ENCODE data around the gene PNMA8C.
"Not testable (repeated sequence)": the region's sequence is repeated elsewhere in the genome, so short reads cannot be mapped to it uniquely, and the experiment has no call there.

Gene PNMA8C

DNA sequence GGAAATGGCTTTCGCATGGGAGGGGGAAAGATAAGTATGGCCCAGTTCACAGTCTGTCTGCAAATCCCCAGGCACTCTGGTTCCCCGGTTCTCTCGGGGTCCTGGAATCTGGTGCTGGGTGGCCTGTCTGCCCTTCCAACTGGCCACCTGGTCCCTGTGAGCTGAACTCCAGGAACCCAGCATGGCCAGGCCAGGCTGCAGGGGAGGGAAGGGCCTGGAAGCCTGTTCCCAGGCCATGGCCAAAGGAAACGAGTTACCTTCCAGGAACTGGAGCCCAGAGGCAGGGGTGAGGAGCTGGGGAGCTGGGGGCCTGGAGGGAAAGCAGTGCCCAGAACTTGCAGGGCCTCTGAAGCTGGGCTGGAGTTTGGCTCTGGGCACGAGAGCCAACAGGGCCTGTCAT is 19.1 kb upstream of the PNMA8C start:
- DNase-seq (ENCODE audit: low read depth in 1 of 2, low spot score in 1 of 2) = no peak

DNA sequence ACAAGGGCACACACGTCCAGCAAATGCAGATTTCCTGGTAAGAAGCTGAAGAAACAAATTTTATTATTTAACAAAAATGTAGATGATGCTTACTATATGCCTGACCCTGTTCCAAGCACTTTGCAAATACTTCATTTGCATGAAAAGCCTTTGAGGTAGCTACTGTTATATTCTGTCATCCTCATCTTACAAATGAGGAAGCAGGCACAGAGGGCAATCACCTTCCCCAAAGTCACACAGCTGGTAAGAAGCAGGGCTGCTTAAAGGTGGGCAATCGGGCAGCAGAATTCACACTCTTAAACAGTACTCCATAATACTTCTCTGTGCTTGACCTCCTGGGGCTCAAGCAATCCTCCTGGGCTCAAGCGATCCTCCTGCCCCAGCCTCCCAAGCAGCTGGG is 18.3 kb upstream of the PNMA8C start:
- DNase-seq (ENCODE audit: low read depth in 1 of 2, low spot score in 1 of 2) = no peak

DNA sequence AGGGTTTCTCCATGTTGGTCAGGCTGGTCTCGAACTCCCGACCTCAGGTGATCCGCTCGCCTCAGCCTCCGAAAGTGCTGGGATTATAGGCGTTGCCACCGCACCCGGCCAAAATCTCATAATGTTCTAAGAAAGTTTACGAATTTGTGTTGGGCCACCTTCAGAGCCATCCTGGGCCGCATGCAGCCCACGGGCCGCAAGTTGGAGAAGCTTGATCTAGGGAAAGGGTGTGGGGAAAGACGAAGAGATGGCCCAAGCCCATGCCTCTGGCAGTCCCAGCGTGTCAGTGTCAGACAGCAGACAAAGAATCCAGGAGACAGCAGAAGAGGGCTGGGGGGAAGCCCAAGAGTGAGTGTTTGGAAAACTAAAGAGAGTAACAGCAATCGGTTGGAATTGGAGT is 17.3 kb upstream of the PNMA8C start:
- DNase-seq (ENCODE audit: low read depth in 1 of 2, low spot score in 1 of 2) = no peak

DNA sequence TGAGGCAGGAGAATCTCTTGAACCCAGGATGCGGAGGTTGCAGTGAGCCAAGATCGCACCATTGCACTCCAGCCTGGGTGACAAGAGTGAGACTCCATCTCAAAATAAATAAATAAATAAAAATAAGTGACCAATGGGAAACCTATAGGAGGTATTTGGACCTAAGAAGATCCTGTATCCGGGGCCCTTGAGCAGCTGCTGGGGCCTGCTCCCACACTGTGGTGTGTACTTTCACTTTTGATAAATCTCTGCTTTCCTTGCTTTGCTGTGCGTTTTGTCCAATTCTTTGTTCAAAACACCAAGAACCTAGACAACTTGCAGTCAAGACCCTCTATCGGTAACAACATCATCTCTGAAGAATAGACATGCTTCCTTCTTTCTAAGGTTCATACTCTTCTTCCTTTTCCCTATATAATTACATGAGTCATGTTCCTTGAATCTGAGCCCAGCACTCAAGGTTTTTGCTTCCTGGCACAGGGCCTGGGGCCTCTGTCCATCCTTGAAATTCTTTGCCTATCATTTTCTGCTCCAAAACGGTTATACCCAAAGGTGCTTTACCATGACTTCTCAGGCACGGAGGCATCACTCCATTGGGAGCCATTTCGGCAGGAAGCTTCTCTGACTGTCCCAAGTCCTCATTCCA is 14.2 kb upstream of the PNMA8C start:
- no peak for DNase-seq (ENCODE audit: low read depth in 1 of 2, low spot score in 1 of 2)

DNA sequence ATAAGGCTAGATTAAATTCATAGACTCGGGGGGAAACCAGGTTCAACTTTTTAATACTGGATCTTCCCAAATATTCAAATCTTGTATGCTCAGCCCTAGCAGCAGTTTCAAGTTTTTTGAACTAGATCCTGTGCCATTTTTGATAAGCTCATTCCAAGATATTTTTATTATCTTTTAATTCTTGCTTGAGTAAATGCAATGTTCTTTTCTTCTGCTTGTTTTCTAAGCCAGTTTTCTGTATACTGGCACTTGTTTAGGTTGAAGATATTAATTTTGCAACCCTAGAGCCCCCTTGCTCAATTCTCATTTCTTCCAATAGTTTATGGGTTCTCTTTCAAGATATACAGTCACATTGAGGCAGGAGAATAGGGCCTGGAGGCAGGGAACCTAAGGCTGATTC is 13.1 kb upstream of the PNMA8C start:
- no peak for DNase-seq (ENCODE audit: low read depth in 1 of 2, low spot score in 1 of 2)

DNA sequence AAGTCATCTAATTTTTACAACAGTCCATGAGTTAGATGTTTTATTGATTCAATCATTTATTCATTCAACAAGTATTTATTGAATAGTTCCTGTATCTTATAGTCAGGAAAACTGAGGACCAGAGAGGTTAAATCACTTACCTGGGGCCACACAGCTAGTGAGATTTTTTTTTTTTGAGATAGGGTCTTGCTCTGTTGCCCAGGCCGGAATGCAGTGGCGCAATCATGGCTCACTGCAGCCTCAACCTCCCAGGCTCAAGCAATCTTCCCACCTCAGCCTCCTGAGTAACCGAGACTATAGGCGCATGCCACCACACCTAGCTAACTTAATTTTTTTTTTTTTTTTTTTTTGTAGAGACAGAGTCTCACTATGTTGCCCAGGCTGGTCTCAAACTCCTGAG is 7.0 kb upstream of the PNMA8C start:
- DNase-seq (ENCODE audit: low read depth in 1 of 2, low spot score in 1 of 2) = not testable (repeated sequence)

DNA sequence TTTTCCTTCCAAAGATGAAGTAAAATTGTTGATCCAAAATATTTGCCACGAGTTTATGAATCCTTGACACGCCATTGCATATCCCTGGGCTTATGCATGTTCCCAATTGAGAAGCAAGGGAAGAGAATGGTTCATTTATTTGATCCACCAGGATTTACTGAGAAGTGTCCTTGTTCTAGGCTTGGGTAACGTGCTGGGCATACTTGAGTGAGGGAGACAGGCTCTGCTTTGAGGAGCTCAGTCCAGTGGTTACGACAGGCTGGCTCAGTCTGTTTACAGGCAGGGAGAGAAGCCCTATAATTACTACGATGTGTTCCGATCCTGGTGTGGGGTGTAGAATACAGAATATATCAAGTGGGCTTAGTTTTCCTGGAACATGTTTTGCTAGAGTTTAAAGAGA is 6.3 kb upstream of the PNMA8C start:
- no peak for DNase-seq (ENCODE audit: low read depth in 1 of 2, low spot score in 1 of 2)

DNA sequence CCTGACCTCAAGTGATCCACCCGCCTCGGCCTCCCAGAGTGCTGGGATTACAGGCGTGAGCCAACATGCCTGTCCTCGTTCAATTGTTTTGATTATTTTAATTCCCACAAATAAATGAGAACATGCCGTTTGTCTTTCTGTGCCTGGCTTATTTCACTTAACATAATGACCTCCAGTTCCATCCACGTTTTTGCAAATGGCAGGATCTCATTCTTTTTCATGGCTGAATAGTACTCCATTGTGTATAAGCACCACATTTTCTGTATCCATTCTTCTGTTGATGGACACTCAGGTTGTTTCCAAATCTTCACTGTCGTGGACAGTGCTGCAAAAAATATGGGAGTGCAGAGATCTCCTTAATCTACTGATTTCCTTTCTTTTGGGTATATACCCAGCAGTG is 4.7 kb upstream of the PNMA8C start:
- DNase-seq (ENCODE audit: low read depth in 1 of 2, low spot score in 1 of 2) = not testable (repeated sequence)

DNA sequence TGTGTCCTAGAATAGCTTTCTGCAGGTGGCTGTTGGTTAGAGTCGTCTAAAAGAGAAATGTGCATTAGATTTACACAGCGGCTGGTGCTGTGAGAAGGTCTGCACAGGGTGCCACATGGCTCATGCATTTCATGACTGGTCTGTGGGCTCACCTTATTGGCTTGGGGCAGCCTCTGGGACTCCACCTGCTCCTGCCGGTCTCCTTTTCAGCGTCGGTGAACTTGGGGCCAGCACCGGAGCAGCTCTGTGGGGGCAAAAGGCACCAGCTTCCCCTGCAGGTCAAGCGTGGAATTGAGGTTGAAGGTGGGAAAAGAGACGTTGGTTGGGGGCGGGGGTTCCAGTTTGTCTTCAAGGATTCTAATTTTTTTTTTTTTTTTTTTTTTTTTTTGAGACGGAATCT is 3.1 kb upstream of the PNMA8C start:
- DNase-seq (ENCODE audit: low read depth in 1 of 2, low spot score in 1 of 2) = no peak

DNA sequence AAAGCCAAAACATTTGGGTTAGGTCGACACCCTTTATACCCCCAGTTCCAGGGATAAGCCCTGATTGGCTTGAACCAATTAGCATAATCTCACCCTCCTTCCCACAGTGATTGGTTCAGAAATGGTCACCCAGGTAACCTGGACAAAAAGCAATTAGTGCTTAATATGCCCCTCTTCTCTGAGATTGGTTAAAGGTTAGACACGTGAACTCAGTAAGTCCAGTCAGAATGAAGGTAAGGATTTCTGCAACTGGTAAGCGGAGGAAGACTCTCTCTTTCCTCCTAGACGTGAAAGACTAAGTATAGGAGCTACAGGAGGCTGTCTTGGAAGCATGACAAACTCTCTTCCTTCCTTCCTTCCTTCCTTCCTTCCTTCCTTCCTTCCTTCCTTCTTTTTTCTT is 1.3 kb upstream of the PNMA8C start:
- no peak for DNase-seq (ENCODE audit: low read depth in 1 of 2, low spot score in 1 of 2)

DNA sequence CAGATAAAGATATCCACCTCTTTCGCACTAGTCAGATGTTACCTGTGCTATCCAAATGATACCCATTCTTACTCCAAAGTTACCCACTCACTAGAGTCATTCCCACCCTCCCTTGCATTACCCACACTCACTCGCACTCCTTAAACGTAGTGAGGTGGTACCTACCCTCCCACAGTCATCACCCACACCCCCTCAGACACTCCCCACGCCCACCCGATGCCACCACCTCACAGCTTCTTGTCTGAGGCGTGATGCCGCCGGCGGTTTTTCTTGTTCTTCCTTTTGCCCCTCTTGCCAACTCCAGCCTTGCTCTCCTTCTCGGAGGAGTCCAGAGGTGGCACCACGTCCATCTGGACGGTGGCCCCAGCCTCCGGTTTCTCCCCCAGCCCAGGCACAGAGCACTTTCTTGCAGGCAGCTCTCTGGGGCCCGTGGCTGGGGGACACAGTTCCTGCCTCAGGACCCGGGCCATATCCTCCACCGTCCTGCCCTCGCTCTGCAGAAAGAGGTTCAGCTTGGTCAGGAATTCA is 1.2 kb downstream of the PNMA8C start:
- DNase-seq (ENCODE audit: low read depth in 1 of 2, low spot score in 1 of 2) = no peak

DNA sequence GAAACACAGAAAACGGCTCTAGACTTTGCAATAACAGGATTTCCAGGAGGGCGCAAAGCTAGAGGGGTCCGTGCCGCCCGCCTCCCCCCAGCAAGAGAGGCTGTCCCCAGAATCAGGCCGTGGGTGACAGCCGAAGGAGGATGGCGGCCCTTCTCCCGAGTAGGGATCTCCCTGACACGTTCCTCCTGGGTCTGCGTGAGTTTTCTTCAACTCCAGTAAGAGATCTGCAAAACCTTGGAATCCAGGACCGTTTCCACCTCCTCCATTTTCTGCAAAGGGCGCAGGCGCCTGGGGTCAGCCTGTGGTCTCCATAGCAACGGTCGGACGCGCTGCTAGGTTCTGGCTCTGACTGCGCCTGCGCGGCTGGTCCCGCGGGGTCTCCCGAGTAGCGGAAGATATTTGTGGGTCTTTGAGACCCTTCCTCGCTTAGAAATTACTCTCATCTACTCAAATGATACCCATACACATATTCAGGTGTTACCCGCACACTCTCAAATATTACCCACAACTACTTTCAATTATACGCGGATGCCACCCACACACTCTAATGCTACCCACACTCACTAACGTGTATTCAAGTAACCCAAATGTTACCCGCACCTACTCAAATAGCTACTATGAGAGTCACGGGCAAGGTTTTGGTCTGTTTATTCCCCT is 2.1 kb downstream of the PNMA8C start:
- DNase-seq (ENCODE audit: low read depth in 1 of 2, low spot score in 1 of 2) = no peak

DNA sequence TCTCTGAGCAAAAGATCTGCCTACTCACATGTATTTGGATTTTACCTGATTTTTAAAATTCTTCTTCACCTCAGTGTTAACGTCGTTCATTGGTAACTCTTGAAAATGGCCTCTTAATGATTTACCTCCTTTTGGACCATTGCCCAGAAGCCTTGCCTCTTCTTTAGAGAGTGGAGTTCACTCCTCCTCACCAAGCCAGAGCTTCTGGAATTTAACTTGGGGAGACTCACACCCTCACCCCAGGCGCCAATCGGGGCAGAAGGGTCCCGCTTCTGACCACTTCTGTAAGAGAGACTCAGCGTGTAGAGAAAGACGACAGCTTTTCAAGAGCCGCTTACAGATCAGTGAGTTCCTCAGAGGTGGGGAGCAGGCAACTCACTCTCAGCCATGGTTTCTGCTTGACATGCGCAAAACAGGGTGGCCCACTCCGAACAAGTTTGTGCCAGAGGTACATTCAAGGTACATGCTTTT is 2.7 kb downstream of the PNMA8C start:
- no peak for DNase-seq (ENCODE audit: low read depth in 1 of 2, low spot score in 1 of 2)

DNA sequence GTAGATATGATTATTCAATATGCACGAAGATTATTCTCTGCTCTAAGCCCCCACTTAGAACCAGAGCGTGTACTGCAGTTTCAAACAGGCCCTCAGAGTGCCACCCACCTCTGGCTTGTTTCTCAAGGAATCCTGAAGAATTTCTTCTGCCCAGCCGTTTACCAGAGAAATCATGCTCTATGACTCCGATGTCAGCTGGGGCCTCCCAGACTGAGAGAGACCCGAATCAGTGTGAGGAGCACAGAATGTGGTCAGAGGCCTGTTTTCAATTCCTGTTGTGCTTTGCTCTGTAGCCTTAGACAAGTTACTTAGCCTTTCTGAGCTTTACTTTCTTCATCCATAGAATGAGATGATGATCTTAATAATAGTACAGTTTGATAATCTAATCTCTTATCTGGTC is 5.5 kb downstream of the PNMA8C start:
- no peak for DNase-seq (ENCODE audit: low read depth in 1 of 2, low spot score in 1 of 2)

DNA sequence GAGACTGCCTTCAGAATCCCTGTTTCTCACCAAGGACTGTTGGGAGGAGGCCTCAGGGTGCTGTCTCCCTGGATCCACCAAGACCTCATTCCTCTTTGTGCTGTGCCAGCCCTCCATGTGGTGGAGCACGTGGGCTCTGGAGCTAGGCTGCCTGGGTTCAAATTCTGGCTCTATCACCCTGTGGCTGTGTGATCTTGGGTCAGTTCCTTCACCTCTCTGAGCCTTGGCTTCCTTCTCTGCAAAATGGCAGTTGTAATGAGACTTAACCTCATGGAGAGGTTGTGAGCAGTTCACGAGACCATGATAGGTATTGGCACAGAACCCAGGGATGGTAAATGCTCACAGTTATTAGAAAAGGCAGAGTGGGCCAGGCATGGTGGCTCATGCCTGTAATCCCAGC is 6.4 kb downstream of the PNMA8C start:
- DNase-seq (ENCODE audit: low read depth in 1 of 2, low spot score in 1 of 2) = no peak

DNA sequence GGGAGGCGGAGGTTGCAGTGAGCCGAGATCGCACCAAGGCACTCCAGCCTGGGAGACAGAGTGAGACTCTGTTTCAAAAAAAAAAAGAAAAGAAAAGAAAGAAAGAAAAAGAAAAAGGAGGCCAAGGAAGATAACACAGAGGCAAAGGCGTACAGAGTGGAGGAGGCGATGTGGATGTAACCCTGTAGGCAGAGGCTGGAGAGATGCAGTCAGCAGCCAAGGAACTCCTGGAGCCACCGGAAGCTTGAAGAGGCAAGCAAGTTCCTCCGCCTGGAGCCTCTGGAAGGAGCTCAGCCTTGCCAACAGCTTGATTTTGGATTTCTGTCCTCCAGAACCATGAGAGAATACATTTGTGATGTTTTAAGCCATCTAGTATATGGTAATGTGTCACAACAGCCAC is 8.7 kb downstream of the PNMA8C start:
- no peak for DNase-seq (ENCODE audit: low read depth in 1 of 2, low spot score in 1 of 2)

DNA sequence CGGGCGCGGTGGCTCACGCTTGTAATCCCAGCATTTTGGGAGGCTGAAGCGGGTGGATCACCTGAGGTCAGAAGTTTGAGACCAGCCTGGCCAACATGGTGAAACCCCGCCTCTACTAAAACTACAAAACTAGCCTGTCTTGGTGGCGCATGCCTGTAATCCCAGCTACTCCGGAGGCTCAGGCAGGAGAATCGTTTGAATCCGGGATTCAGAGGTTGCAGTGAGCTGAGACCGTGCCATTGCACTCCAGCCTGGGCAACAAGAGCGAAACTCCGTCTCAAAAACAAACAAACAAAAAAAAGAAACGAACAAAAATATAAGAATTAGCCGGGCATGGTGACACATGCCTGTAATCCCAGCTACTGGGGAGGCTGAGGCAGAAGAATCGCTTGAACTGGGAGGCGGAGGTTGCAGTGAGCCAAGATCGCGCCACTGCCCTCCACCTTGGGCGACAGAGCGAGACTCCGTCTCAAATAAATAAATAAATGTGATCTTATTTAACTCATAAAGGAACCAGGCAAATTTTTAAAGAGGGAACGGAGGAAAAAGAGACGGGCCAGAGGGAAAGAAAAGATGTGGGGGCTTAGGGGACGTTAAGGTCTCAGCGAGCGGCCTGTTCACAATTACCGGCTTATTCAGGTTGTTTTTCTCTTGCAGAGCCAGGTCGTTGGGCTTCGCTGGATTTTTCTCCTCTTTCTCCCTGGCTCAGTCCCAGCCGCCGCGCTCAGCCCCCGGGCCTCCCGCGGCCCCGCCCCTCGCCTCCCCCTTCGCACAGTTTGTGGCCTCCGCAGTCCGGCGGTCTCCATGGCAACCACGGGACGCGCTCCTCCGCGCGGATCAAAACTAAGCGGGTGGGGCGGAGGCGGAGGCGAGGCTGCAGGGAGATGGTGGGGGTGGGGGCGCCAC is 12.7 kb downstream of the PNMA8C start:
- DNase-seq (ENCODE audit: low read depth in 1 of 2, low spot score in 1 of 2) = not testable (repeated sequence)

DNA sequence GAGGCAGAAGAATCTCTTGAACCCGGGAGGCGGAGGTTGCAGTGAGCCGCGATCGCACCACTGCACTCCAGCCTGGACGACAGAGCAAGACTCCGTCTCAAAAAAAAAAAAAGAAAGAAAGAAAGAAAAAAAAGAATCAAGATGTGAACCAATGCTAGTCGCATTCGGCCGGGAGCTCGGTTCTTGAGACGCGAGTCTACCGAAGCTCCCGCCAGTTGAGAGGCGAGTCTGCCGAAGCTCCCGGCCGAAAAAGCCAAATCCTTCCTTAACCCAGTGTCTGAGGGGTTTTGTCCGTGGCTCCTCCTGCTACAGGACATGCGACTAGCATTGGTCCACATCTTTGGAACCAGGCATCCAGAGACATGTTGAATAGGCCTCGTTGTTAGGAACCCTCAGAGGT is 13.8 kb downstream of the PNMA8C start:
- not testable (repeated sequence) for DNase-seq (ENCODE audit: low read depth in 1 of 2, low spot score in 1 of 2)

DNA sequence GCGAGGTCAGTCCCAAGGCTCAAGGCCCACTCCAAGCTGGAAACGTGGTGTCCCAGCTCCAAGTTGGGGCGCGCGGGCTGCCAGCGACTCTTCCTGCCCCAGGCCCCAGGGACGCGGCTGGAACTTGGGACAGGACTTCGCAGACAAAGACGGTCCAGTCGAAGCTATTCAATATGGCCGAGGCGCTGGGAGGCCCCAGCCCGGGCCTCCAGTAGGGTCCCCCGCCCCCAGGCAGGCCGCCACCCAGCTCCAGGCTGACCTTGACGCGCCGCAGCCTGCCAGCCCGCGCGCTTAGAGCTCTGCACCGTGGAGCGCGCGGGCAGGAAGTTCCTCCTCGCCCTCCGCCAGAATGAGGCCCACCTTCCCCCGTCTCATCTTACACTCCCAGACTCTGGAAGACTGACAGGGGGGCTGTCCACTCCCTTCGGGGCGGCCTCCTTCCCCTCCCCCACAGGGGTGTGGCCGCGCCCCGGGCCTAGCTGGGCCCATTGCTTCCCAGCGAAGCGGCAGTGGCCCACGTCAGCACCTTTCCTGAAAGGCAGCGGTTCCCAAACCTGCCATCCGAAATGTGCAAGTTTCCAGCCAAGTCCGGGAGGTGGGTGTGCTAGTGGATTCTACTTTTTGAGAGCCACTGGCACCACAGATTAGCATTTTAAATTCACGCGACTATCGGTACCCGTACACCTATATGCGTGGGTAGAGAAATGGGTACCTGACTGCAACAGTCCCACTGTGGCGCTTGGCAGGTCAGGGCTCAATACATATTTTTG is 15.3 kb downstream of the PNMA8C start, which contains the start of gene CCDC8:
Gene CCDC8 (minus strand): TSS at position 303 of the 770 bp plus-strand sequence. CDS start 754 bp downstream, outside the sequence.
- no peak for DNase-seq (ENCODE audit: low read depth in 1 of 2, low spot score in 1 of 2)

DNA sequence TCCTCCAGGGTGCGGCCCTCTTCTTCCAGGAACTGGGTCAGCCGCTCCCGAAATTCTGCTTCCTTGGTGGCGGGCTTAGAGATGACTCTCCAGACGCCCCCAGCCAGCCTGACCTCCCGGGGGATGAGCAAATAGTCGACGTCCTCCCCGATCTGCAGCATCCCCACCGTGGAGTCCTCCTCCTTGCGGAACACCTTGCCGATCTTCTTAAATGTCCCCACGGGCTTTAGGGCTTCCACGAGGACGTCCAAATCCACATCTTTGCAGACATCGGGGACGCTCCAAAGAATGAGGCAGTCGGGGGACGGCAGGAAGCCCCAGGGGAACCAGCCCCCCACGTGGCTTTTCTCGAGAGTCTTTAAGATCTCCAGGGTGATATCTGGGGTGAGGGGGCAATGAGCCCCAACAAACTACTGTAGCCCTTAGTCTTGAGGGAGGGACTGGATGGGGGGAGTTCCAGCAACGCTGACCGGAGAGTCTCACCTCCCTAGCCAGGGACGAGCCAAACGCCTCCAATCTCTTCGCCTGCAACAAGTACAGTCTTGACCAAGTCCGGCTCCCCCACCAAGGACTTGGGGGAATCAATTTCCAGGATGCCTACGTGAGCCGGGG is 16.0 kb downstream of the PNMA8C start:
- no peak for DNase-seq (ENCODE audit: low read depth in 1 of 2, low spot score in 1 of 2)

Data from activated T-helper 1 cell treated with anti-CD3 and anti-CD28 coated beads, Interleukin-2, amount 50 U/mL, for 16 hours (primary cell).